GM19023 (cell line): ENCODE results near the gene TIMM50.

Experiments
- ATAC-seq: cut with Tn5 transposase; IDR thresholded peaks from one replicate; pipeline ENCODE4 v1.9.1; 2021; ENCODE audit warnings: mild to moderate bottlenecking, moderate library complexity; ENCODE audit not compliant: unreplicated experiment

The TIMM50 gene

DNA sequence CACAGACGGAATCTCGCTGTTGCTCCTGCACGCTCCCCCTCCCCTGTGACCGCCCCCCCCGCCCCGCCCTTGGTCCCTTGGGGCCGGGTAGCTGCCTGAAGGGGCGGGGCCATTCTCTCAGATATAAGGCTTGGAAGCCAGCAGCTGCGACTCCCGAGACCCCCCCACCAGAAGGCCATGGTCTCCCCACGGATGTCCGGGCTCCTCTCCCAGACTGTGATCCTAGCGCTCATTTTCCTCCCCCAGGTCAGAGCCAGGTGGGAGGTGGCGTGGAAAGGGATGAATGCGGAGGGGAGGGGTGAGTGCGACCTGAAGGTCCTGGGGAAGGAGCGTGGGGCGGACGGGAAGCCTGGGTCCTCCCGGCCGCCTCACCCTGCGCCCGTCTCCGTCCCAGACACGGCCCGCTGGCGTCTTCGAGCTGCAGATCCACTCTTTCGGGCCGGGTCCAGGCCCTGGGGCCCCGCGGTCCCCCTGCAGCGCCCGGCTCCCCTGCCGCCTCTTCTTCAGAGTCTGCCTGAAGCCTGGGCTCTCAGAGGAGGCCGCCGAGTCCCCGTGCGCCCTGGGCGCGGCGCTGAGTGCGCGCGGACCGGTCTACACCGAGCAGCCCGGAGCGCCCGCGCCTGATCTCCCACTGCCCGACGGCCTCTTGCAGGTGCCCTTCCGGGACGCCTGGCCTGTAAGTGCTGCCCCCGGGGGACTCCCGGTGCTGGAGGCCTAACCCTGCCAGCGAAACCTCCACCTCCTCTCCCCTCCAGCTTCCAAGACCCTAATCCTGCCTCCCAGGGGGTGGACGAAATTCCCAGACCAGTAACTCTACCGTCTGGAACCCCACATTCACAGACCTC, 18.4 kb downstream of the TIMM50 start, which contains the start of gene DLL3:
Gene DLL3, plus strand, starts transcription at position 150 of the 845 bp plus-strand sequence. Its CDS starts 28 bp downstream, at position 178.
- no peak for ATAC-seq

DNA sequence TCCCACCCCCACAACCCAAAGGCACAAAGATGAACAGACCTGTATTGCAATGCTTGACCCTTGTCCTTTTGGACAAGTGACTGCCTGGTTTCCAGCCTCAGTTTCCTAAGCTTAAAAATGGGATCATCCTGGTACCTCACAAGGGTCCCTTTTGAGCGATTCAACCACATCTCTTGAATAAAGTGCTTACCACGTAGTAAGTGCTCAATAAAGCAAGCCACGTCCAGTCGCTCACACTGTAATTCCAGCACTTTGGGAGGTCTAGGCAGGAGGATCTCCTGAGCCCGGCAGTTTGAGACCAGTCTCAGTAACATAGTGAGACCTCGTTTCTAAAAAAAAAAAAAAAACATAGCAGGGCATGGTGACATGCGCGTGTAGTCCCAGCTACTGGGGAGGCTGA, 19.3 kb downstream of the TIMM50 start:
- no peak for ATAC-seq

DNA sequence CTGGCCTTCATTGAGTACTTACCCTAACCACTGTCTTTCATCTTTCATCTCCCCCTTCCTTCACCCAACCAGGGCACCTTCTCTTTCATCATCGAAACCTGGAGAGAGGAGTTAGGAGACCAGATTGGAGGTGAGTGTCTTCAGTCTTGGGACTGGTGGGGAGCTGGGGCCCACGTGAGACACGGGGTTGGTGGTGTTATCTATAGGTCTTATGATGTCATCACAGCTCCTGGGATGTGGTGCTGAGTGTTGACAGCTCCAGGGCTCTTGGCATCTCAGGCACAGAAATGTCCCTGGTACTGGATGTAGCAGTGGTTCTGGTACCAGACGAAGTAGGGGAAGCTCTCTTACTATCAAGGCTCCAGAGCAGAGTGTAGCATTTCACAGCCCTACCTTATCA, 19.9 kb downstream of the TIMM50 start:
- ATAC-seq: no peak

DNA sequence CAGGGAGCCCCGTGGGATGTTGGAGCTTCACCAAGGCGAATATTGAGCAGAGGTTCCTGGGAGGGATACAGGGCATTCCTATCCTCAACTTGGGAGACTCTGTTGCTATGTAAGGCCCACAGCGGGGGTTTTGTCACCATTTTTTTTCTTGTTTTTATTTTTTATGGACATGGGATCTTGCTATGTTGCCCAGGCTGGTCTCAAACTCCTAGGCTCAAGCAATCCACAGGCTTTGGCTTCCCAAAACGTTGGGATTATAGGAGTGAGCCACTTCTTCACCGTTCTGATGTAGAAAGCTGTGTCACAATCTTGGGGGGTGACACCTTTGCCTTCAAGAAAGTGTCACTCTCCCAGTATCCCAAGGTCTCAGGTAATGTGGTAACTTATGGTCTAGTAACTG, 20.7 kb downstream of the TIMM50 start:
- no peak for ATAC-seq

DNA sequence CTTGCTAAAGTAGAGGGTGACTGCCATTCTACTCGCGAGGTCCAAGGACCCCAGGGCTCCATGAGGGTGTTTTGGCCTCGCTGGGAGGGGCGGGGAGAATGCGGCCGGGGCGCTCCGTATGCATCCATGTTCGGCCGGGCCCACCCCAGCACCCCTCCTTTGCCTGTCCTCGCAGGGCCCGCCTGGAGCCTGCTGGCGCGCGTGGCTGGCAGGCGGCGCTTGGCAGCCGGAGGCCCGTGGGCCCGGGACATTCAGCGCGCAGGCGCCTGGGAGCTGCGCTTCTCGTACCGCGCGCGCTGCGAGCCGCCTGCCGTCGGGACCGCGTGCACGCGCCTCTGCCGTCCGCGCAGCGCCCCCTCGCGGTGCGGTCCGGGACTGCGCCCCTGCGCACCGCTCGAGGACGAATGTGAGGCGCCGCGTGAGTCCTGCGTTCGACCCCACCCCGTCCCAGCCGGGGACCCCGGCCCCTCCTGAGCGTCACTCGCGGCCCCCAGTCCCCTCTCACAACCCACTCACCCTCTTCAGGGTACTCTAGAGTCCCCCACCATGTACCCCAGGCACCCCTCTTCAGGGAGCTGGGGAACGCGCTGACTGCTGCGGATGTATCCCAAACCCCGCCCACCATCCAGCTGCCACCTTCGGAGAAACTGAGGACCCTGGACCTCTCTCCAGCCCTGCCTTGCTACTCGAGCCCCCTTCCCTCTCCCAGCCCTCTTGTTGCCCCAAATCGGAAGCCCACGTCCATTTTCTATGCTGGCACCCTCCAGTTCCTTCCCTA, 22.2 kb downstream of the TIMM50 start:
- no peak for ATAC-seq

DNA sequence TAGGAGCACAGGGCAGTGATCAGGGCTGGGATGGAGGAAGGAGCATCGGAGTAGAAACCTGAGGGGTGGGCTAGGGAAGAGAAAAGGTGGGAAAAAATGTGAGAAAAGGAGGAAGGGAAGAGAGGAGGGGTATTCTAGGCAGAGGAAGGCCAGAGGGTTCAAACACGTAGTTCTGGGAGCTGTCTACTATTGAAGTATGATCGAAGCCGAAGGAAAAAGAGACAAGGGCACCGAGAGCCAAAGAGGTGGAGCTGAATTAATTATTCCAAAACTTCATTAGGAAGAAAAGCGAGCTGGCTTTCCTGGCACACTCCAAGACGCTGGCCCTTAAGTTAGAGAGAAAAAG, 25.9 kb downstream of the TIMM50 start:
- no peak for ATAC-seq

DNA sequence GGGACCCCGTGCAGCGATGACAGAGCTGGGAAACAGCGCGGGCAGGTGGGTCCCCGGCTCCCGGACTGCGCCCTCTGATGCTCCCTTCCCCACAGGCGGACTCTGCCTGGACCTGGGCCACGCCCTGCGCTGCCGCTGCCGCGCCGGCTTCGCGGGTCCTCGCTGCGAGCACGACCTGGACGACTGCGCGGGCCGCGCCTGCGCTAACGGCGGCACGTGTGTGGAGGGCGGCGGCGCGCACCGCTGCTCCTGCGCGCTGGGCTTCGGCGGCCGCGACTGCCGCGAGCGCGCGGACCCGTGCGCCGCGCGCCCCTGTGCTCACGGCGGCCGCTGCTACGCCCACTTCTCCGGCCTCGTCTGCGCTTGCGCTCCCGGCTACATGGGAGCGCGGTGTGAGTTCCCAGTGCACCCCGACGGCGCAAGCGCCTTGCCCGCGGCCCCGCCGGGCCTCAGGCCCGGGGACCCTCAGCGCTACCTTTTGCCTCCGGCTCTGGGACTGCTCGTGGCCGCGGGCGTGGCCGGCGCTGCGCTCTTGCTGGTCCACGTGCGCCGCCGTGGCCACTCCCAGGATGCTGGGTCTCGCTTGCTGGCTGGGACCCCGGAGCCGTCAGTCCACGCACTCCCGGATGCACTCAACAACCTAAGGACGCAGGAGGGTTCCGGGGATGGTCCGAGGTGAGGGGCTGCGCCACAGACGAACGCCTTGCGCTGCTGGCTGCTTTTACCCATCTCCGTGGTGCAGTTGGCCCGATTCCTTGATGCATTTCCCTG, 26.5 kb downstream of the TIMM50 start:
- ATAC-seq: no peak

DNA sequence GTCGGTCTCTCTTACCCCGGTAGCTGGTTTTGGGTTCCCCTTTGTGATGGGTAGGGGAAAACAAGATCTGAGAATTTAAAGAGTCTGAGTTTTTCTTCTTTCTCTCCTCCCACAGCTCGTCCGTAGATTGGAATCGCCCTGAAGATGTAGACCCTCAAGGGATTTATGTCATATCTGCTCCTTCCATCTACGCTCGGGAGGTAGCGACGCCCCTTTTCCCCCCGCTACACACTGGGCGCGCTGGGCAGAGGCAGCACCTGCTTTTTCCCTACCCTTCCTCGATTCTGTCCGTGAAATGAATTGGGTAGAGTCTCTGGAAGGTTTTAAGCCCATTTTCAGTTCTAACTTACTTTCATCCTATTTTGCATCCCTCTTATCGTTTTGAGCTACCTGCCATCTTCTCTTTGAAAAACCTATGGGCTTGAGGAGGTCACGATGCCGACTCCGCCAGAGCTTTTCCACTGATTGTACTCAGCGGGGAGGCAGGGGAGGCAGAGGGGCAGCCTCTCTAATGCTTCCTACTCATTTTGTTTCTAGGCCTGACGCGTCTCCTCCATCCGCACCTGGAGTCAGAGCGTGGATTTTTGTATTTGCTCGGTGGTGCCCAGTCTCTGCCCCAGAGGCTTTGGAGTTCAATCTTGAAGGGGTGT, 27.2 kb downstream of the TIMM50 start:
- ATAC-seq: no peak

DNA sequence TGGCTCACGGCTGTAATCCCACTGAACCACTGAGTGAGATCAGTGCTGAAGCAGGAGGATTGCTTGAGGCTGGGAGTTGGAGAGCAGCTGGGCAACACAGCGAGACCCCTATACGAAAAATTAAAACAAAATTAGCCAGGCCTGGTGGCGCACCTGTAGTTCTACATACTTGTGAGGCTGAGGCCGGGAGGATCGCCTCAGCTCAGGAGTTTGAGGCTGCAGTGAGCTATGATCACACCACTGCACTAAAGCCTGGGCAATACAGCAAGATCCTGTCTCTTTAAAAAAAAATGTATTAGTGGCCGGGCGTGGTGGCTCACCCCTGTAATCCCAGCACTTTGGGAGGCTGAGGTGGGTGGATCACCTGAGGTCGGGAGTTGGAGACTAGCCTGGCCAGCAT, 28.0 kb downstream of the TIMM50 start:
- ATAC-seq: no peak

DNA sequence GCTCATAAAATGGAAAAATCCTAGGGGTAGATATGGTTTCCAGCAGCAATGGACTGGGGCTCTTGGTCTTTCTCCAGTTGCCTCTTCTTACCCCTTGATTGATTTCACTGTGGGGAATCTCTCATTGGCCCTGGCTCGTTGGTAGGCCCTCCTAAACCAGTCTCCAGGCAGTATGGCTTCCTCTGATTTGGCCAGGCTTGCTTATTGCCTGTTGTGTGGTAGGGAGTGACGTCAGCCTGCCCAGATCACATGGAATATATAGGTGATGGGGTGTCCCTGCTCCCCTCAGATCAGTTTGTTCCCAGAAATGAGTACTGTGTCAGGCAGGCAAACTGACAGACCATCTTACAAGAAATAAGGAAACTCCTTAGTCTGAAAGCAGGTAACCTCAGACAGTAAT, 28.6 kb downstream of the TIMM50 start:
- ATAC-seq: no peak

DNA sequence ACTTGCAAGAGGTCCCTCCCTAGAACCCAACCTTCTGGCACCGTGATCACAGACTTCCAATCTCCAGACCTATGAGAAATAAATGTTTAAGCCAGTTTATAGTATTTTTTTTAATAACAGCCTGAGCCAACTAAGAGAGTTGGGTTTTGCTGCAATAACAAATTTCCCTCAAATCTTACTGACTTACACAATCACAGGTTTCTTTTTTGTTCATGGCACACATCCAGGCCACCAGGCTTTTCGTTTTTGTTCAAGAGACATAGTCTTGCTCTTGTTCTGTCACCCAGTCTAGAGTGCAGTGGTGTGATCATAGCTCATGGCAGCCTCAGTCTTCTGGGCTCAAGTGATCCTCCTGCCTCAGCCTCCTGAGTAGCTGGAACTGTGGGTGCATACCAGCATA, 32.4 kb downstream of the TIMM50 start:
- no peak for ATAC-seq

DNA sequence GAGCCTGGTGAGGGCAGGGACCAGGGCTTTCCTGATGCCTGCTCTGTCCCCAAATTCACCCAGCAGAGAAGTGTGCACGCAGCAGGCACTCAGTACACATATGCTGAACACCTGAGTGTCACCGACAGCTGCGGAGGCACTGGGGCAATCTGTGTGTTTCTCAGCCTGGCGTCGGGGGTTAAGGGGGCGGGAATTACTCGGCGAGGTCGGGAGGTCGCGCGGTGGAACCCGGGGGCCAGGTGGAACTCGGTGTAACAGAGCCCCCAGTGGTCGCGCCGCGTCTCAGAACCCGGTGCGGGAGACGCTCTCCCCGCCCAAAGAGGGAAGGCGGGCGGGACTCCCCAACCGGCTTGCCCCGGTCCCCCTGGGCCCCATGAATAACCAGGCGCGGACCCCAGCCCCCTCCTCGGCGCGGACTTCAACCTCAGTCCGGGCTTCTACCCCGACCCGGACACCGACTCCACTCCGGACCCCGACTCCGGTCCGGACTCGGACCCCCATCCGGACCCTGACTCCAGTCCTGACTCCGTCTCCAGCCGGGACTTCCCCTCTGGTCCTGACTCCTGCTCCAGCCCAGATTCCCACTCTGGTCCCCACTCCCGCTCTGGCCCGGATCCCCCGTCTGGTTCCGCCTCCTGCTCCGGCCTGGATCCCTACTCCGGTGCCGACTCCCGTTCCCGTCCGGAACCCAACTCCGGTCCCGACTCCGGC, 34.4 kb downstream of the TIMM50 start, which contains the start of gene SELENOV:
Gene SELENOV, plus strand, starts transcription at position 300 of the 711 bp plus-strand sequence. Its CDS starts 74 bp downstream, at position 374.
- ATAC-seq: no peak

DNA sequence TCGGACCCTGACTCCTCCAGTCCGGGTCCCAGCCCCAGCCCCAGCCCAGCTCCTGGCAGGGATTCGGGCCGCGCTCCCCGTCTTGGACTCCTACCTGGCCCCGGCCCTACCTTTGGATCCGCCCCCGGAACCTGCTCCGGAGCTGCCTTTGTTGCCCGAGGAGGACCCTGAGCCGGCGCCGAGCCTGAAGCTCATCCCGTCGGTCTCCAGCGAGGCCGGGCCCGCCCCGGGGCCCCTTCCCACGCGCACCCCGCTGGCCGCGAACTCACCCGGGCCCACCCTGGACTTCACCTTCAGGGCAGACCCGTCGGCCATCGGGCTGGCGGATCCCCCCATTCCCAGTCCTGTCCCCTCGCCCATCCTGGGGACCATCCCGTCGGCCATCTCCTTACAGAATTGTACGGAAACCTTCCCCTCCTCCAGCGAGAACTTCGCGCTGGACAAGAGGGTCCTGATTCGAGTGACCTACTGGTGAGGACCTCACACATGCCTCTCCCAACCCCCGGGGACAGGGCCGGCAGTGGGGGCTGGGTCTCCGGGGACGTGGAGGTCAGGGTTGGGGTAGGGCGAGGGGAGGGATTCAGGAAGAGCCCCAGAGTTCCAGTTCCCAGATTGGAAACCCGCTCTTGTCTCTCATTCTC, 35.0 kb downstream of the TIMM50 start:
- ATAC-seq: no peak

DNA sequence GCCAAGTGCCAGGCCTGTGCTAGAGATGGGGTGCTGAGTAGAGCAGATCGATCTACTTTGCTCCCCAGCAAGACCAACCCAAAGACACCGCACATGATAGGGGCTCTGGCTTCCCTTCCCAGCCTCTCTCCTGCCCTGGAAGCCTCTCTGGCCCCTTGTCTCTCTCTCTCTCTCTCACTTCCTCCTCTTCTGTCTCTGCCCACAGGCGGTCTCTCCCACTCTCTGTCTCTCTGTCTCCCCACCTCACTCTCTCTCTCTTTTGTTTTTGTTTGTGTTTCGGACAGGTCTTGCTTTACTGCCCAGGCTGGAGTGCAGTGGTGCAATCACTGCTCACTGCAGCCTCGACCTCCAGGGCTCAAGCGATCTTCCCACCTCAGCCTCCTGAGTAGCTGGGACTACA, 35.6 kb downstream of the TIMM50 start:
- no peak for ATAC-seq

DNA sequence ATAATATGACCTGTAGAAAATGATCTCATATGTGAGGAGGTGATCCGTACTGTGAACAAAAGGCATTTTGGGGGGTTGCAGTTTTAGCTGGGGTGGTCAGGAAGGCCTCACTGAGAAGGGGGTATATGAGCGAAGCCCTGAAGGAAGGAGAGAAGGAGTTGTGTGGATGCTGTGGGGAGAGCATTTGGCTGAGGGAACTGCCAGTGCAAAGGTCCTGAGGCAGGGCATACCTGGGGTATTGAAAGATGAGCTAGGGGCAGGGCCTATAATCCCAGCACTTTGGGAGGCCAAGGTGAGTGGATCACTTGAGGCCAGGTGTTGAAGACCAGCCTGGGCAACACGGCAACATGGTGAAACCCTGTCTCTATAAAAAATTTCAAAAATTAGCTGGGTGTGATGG, 36.8 kb downstream of the TIMM50 start:
- ATAC-seq: no peak

DNA sequence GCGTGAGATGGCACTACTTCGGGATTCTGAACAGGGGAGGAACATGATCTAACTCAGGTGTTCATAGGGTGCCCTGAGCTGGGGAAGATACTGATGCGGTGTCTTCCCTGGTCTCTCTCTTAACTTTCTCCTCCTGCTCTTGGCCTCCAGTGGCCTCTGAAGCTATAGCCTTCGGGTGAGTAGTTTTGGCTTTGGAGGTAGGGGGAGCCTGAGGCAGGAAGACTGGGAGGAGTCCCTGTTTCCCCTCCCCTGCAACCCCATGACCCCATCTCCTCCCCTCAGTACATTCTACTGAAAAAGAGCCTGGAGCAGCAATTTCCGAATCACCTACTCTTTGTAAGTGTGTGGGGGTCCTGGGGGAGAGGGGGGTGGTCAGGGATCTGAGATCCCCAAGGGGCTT, 37.8 kb downstream of the TIMM50 start:
- no peak for ATAC-seq

DNA sequence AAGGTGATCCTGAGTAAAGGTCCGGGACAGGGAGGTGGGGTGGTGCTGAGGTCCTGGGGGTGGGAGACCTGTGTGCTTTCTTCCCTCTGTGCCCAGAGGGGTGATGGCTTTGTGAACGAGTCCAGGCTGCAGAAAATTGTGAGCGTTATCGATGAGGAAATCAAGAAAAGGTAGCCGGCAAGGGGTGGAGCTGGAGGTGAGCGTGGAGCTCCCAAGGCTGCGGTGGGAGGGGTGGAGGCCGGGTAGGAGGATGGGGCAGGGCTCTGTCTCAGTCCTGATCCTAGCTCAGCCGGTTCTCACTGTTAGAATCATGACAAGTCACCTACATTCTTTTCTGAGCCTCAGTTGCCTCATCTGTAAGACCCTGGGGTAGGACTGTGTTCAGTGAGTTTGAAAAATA, 38.3 kb downstream of the TIMM50 start:
- no peak for ATAC-seq

DNA sequence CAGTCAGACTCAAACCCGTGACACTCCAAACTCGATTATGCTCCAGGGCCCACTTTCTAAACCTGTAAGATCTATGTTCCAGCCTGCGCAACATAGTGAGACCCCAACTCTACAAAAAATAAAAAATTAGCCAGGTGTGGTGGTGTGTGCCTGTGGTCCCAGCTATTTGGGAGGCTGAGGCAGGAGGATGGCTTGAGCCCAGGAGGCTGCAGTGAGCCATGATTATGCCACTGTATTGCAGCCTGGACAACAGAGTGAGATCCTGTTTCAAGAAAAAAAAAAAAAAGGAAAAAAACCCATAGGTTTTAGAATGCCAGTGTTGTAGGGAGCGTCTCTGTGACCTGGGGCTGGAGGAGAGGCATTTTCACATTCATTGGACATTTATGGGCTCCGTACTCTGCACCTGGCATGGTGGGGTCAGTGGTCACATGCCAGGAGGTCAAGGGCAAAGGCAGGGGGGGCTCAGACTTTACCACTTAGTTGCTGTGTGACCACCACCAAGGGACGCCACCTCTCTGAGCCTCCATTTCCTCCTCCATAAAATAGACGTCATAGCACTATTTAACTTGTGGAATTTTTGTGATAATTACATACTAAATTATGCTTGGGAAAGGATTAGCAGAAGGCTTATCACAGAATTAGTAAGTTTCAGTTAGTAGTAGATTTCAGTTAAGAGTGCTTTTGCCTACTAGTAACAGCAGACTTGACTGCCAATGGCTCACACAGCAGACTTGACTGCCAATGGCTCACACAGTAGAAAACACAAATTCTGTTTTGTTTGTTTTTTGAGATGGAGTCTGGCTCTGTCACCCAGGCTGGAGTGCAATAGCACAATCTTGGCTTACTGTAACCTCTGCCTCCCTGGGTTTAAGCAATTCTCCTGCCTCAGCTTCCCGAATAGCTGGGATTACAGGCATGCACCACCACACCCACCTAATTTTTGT, 40.2 kb downstream of the TIMM50 start:
- ATAC-seq: no peak

DNA sequence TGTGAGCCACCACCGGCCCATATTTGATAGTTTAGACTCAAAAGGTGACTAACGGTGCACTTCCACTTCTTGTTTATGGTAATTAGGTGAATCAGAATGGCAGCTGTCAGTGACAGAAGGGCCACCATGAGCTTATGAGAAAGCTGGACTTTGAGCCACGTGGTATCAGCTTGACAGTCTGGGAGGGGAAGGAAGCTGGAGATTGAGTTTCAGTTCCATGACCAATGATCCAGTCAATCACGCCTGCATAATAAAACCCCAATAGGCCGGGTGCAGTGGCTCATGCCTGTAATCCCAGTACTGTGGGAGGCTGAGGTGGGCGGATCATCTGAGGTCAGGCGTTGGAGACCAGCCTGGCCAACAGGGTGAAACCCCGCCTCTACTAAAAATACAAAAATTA, 43.9 kb downstream of the TIMM50 start:
- no peak for ATAC-seq
